Measurements from ENCODE around the gene SLC10A7. TPM values are rescaled to one million over a fixed set of nuclear protein-coding genes. Genes with fewer than 3 reads are reported as not detected.

The SLC10A7 gene
- total RNA-seq, 4 donors from 2014 or later, result 10.1 to 24.5 (median 11.7) TPM

DNA sequence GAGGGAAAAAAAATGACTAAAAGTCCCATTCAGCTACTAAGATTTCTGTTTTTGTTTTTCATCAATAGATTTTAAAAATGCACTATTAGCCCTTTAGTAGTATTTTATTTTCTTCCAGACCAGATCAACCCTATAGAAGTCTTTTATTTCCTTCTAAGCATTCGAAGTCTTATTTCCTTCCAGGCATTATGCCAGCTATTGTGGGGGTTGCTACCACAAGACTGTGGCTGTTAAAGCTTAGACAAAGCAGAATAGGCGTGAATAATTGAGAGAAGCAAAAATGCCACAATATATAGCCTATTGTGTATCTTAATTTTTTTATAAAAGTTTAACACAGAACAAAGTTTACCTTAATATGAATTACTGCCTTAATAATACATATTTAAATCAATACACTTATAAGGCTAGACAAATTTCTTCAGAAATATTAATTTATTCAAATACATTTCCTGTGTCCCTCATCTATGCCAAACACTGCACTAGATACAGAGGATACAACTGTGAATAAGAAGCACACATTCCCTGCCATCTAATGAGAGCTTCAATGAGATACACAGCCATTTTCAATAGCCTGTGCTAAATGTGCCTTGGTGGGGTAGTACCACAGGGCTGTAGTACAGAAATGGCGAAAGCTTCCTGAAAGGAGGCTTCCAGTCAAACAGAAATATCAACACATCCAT, 33.1 kb downstream of the SLC10A7 start:
- no peaks in the 10 kb centered on the region for H3K9me3 ChIP-seq
- H3K27ac ChIP-seq, result no peak overlapping the region
- no peak for DNase-seq (ENCODE audit: low spot score in 2 of 2)
- no peak overlapping the region for H3K4me3 ChIP-seq
- no peaks in the 10 kb centered on the region for H3K4me1 ChIP-seq
- no peaks in the 10 kb centered on the region for H3K27me3 ChIP-seq
- WGBS, result 61% methylated on average over 3 of the region's 3 CpGs
- peaks cover 10% of the 10 kb centered on the region for H3K36me3 ChIP-seq
- TF ChIP-seq, protein P1, sequence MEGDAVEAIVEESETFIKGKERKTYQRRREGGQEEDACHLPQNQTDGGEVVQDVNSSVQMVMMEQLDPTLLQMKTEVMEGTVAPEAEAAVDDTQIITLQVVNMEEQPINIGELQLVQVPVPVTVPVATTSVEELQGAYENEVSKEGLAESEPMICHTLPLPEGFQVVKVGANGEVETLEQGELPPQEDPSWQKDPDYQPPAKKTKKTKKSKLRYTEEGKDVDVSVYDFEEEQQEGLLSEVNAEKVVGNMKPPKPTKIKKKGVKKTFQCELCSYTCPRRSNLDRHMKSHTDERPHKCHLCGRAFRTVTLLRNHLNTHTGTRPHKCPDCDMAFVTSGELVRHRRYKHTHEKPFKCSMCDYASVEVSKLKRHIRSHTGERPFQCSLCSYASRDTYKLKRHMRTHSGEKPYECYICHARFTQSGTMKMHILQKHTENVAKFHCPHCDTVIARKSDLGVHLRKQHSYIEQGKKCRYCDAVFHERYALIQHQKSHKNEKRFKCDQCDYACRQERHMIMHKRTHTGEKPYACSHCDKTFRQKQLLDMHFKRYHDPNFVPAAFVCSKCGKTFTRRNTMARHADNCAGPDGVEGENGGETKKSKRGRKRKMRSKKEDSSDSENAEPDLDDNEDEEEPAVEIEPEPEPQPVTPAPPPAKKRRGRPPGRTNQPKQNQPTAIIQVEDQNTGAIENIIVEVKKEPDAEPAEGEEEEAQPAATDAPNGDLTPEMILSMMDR (IDR thresholded peaks at IDR 0.05), result no peak
- TF ChIP-seq EP300 (IDR thresholded peaks at IDR 0.05) (no peak), POLR2AphosphoS5 (IDR thresholded peaks at IDR 0.05) (no peak), POLR2A (IDR thresholded peaks at IDR 0.05) (no peak)

DNA sequence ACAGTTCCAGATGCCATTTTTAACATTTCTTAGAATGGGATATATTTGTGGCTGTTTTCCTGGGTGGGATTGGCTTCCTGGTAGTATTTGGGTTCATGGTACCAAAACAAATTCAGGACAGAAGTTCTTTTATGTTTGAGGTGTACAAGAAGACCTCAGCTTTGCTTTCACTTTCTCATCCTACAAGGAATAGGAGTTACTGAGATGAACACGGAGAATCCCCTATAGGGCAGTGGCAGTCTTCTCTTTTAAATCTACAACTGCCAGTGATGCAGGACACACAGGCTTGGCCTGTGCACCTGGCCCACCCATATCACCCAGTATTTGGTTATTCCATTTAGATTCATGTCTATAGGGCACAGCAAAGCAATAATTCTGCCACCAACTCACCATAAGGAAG, 35.2 kb downstream of the SLC10A7 start:
- Histone ChIP-seq H3K27me3 (no peaks in the 10 kb centered on the region), H3K9me3 (peaks cover 7% of the 10 kb centered on the region), H3K4me1 (no peaks in the 10 kb centered on the region), H3K27ac (no peak overlapping the region), H3K4me3 (no peak overlapping the region), H3K36me3 (peaks cover 14% of the 10 kb centered on the region)
- no peak for TF ChIP-seq EP300 (IDR thresholded peaks at IDR 0.05)
- TF ChIP-seq POLR2AphosphoS5 (IDR thresholded peaks at IDR 0.05), result no peak
- TF ChIP-seq, protein P1 (IDR thresholded peaks at IDR 0.05), result no peak
- no peak for TF ChIP-seq POLR2A (IDR thresholded peaks at IDR 0.05)
- WGBS, result 96% methylated on average over 1 of the region's 1 CpG
- DNase-seq (ENCODE audit: low spot score in 2 of 2), result no peak

DNA sequence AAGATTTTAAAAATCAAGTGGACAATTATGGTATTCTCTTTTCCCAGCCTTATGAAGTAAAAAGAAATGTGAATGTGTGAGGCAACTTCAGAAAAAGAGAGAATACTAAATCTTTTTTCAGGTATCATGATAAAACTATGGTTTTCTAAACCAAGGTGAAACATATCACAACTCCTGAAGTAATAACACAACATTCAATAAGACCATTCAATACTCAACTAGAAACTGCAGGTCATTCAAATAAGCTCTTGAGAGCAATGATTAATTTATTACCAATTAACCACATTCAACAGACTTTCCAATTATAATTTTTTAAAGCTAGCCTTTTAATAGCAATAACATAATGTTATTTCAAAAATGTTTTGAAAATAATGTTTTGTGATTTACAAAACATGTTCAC, 35.8 kb downstream of the SLC10A7 start:
- H3K27ac ChIP-seq, result no peak overlapping the region
- H3K36me3 ChIP-seq, result peaks cover 14% of the 10 kb centered on the region
- TF ChIP-seq, protein P1 (IDR thresholded peaks at IDR 0.05), result no peak
- TF ChIP-seq POLR2AphosphoS5 (IDR thresholded peaks at IDR 0.05) (no peak), POLR2A (IDR thresholded peaks at IDR 0.05) (no peak), EP300 (IDR thresholded peaks at IDR 0.05) (no peak)
- H3K9me3 ChIP-seq, result peaks cover 7% of the 10 kb centered on the region
- H3K27me3 ChIP-seq, result no peaks in the 10 kb centered on the region
- no peak overlapping the region for H3K4me3 ChIP-seq
- H3K4me1 ChIP-seq, result no peaks in the 10 kb centered on the region
- DNase-seq (ENCODE audit: low spot score in 2 of 2), result no peak

DNA sequence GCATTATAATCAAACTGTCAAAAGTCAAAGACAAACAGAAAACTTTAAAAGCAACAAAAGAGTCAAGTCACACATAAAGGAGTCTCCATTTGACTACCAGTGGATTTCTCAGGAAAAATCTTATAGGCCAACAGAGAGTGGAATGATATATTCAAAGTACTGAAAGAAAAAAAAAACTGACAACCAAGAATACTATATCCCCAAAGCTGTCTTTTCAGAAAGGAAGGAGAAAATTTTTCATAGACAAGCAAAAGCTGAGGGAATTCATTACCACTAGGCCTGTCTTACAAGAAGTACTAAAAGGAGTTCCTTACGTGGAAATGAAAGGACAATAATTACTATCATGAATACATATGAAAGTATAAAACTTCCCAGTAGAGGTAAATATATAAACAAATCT, 39.0 kb downstream of the SLC10A7 start:
- Histone ChIP-seq H3K4me1 (no peaks in the 10 kb centered on the region), H3K27me3 (no peaks in the 10 kb centered on the region), H3K4me3 (no peak overlapping the region), H3K36me3 (peaks cover 14% of the 10 kb centered on the region), H3K9me3 (peaks cover 7% of the 10 kb centered on the region), H3K27ac (no peak overlapping the region)
- no peak for DNase-seq (ENCODE audit: low spot score in 2 of 2)
- 100% methylated on average over 1 of the region's 1 CpG for WGBS
- TF ChIP-seq POLR2A (IDR thresholded peaks at IDR 0.05), result no peak
- TF ChIP-seq POLR2AphosphoS5 (IDR thresholded peaks at IDR 0.05), result no peak

DNA sequence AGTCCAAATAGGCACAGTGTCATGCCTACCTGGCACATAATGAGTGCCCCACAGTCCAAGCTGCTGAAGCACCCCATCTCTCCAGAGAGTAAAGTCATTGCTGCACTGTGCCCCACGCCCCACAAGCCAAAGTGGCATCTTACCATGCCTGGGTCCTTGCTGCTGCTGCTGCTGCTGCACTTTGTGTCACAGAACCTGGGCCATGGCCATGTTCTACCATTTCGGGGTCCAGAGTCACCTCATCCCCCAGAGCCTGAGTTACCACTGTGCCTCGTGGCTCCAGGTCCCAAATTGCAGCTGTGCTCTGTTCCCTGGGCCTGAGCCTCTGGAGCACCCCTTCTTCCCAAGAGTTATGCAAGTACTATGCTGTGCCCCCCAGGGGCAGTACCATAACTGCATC, 40.5 kb downstream of the SLC10A7 start:
- no peaks in the 10 kb centered on the region for H3K4me1 ChIP-seq
- peaks cover 7% of the 10 kb centered on the region for H3K9me3 ChIP-seq
- no peak for DNase-seq (ENCODE audit: low spot score in 2 of 2)
- no peaks in the 10 kb centered on the region for H3K27me3 ChIP-seq
- TF ChIP-seq, protein P1 (IDR thresholded peaks at IDR 0.05), result no peak
- TF ChIP-seq POLR2AphosphoS5 (IDR thresholded peaks at IDR 0.05) (no peak), EP300 (IDR thresholded peaks at IDR 0.05) (no peak), POLR2A (IDR thresholded peaks at IDR 0.05) (no peak)
- WGBS, result 100% methylated on average over 1 of the region's 3 CpGs
- no peak overlapping the region for H3K4me3 ChIP-seq
- H3K36me3 ChIP-seq, result peaks cover 9% of the 10 kb centered on the region
- no peak overlapping the region for H3K27ac ChIP-seq

DNA sequence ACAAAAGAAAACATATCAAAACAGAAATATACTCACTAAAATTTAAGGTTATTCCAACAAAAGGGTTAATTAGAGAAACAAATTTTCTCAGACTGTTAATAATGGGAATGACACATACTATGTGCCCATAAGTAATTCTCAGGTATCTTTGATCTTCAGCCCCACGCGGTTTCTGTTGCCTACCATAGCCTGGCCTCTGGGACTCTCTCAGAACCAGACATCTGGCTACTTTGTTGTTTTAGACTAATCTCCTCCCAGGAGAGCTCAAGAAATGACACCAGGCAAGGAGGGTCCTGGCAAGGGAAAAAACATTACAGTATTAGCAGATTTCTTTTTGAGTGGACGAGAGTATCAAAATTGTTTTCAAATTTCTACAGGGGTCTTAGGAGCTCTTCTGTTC, 43.7 kb downstream of the SLC10A7 start:
- WGBS, result 56% methylated on average over 3 of the region's 3 CpGs
- H3K4me1 ChIP-seq, result no peaks in the 10 kb centered on the region
- no peak for DNase-seq (ENCODE audit: low spot score in 2 of 2)

More for the DNA sequence above, 43.7 kb downstream of the SLC10A7 start:
- H3K27ac ChIP-seq, result no peak overlapping the region
- TF ChIP-seq POLR2AphosphoS5 (IDR thresholded peaks at IDR 0.05), result no peak
- TF ChIP-seq POLR2A (IDR thresholded peaks at IDR 0.05), result no peak
- no peak for TF ChIP-seq EP300 (IDR thresholded peaks at IDR 0.05)
- TF ChIP-seq, protein P1 (IDR thresholded peaks at IDR 0.05), result no peak
- H3K9me3 ChIP-seq, result peaks cover 5% of the 10 kb centered on the region
- no peak overlapping the region for H3K4me3 ChIP-seq
- no peaks in the 10 kb centered on the region for H3K27me3 ChIP-seq
- H3K36me3 ChIP-seq, result peaks cover 4% of the 10 kb centered on the region
